ENCODE results near the gene FNIP2.

DNA sequence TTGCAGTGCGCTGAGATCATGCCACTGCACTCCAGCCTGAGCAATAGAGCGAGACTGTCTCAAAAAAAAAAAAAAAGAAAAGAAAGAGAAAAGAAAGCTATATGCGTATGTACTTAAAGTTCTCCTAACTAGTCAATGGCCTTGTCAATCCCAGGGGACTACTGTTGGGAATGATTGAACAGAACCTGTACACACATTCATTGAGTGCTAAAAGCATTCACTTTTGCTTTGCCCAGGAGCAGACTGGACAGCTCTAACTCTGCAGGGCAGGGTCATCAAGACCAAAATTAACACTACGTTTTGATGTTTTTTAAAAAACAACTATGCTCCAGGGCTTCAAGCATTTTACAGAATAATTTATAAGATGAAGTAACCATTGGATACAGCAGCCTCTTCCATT lies 106.2 kb downstream of the FNIP2 start:
- TF ChIP-seq, protein P1, sequence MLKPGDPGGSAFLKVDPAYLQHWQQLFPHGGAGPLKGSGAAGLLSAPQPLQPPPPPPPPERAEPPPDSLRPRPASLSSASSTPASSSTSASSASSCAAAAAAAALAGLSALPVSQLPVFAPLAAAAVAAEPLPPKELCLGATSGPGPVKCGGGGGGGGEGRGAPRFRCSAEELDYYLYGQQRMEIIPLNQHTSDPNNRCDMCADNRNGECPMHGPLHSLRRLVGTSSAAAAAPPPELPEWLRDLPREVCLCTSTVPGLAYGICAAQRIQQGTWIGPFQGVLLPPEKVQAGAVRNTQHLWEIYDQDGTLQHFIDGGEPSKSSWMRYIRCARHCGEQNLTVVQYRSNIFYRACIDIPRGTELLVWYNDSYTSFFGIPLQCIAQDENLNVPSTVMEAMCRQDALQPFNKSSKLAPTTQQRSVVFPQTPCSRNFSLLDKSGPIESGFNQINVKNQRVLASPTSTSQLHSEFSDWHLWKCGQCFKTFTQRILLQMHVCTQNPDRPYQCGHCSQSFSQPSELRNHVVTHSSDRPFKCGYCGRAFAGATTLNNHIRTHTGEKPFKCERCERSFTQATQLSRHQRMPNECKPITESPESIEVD (tag by site-specific recombination; IDR thresholded peaks at IDR 0.05), result no peak
- TF ChIP-seq ZNF274 (IDR thresholded peaks at IDR 0.05; ENCODE audit: low read length), result no peak
- no peak for TF ChIP-seq ZNF274 (tag by site-specific recombination; IDR thresholded peaks at IDR 0.05; ENCODE audit: borderline replicate concordance)
- TF ChIP-seq, protein P2, sequence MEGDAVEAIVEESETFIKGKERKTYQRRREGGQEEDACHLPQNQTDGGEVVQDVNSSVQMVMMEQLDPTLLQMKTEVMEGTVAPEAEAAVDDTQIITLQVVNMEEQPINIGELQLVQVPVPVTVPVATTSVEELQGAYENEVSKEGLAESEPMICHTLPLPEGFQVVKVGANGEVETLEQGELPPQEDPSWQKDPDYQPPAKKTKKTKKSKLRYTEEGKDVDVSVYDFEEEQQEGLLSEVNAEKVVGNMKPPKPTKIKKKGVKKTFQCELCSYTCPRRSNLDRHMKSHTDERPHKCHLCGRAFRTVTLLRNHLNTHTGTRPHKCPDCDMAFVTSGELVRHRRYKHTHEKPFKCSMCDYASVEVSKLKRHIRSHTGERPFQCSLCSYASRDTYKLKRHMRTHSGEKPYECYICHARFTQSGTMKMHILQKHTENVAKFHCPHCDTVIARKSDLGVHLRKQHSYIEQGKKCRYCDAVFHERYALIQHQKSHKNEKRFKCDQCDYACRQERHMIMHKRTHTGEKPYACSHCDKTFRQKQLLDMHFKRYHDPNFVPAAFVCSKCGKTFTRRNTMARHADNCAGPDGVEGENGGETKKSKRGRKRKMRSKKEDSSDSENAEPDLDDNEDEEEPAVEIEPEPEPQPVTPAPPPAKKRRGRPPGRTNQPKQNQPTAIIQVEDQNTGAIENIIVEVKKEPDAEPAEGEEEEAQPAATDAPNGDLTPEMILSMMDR (tag by site-specific recombination; IDR thresholded peaks at IDR 0.05), result no peak
- TF ChIP-seq, protein P3, sequence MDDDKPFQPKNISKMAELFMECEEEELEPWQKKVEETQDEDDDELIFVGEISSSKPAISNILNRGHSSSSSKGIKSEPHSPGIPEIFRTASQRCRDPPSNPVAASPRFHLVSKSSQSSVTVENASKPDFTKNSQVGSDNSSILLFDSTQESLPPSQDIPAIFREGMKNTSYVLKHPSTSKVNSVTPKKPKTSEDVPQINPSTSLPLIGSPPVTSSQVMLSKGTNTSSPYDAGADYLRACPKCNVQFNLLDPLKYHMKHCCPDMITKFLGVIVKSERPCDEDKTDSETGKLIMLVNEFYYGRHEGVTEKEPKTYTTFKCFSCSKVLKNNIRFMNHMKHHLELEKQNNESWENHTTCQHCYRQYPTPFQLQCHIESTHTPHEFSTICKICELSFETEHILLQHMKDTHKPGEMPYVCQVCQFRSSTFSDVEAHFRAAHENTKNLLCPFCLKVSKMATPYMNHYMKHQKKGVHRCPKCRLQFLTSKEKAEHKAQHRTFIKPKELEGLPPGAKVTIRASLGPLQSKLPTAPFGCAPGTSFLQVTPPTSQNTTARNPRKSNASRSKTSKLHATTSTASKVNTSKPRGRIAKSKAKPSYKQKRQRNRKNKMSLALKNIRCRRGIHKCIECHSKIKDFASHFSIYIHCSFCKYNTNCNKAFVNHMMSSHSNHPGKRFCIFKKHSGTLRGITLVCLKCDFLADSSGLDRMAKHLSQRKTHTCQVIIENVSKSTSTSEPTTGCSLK (tag by site-specific recombination; IDR thresholded peaks at IDR 0.05), result no peak
- TF ChIP-seq, protein P4, sequence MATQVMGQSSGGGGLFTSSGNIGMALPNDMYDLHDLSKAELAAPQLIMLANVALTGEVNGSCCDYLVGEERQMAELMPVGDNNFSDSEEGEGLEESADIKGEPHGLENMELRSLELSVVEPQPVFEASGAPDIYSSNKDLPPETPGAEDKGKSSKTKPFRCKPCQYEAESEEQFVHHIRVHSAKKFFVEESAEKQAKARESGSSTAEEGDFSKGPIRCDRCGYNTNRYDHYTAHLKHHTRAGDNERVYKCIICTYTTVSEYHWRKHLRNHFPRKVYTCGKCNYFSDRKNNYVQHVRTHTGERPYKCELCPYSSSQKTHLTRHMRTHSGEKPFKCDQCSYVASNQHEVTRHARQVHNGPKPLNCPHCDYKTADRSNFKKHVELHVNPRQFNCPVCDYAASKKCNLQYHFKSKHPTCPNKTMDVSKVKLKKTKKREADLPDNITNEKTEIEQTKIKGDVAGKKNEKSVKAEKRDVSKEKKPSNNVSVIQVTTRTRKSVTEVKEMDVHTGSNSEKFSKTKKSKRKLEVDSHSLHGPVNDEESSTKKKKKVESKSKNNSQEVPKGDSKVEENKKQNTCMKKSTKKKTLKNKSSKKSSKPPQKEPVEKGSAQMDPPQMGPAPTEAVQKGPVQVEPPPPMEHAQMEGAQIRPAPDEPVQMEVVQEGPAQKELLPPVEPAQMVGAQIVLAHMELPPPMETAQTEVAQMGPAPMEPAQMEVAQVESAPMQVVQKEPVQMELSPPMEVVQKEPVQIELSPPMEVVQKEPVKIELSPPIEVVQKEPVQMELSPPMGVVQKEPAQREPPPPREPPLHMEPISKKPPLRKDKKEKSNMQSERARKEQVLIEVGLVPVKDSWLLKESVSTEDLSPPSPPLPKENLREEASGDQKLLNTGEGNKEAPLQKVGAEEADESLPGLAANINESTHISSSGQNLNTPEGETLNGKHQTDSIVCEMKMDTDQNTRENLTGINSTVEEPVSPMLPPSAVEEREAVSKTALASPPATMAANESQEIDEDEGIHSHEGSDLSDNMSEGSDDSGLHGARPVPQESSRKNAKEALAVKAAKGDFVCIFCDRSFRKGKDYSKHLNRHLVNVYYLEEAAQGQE (tag by site-specific recombination; IDR thresholded peaks at IDR 0.05), result no peak
- TF ChIP-seq ZNF792 (tag by site-specific recombination; IDR thresholded peaks at IDR 0.05), result no peak
- TF ChIP-seq ZNF184 (tag by site-specific recombination; IDR thresholded peaks at IDR 0.05), result no peak
- no peak for TF ChIP-seq ZBTB21 (tag by site-specific recombination; IDR thresholded peaks at IDR 0.05)
- TF ChIP-seq, protein P5, sequence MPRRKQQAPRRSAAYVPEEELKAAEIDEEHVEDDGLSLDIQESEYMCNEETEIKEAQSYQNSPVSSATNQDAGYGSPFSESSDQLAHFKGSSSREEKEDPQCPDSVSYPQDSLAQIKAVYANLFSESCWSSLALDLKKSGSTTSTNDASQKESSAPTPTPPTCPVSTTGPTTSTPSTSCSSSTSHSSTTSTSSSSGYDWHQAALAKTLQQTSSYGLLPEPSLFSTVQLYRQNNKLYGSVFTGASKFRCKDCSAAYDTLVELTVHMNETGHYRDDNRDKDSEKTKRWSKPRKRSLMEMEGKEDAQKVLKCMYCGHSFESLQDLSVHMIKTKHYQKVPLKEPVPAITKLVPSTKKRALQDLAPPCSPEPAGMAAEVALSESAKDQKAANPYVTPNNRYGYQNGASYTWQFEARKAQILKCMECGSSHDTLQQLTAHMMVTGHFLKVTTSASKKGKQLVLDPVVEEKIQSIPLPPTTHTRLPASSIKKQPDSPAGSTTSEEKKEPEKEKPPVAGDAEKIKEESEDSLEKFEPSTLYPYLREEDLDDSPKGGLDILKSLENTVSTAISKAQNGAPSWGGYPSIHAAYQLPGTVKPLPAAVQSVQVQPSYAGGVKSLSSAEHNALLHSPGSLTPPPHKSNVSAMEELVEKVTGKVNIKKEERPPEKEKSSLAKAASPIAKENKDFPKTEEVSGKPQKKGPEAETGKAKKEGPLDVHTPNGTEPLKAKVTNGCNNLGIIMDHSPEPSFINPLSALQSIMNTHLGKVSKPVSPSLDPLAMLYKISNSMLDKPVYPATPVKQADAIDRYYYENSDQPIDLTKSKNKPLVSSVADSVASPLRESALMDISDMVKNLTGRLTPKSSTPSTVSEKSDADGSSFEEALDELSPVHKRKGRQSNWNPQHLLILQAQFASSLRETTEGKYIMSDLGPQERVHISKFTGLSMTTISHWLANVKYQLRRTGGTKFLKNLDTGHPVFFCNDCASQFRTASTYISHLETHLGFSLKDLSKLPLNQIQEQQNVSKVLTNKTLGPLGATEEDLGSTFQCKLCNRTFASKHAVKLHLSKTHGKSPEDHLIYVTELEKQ (tag by site-specific recombination; IDR thresholded peaks at IDR 0.05; ENCODE audit: borderline replicate concordance), result no peak
- no peak for TF ChIP-seq ZFP41 (tag by site-specific recombination; IDR thresholded peaks at IDR 0.05; ENCODE audit: borderline replicate concordance)
- no peak for TF ChIP-seq ZNF529 (tag by site-specific recombination; IDR thresholded peaks at IDR 0.05; ENCODE audit: insufficient replicate concordance)
- no peak for TF ChIP-seq BCL11A (tag by site-specific recombination; IDR thresholded peaks at IDR 0.05; ENCODE audit: low read depth)
- no peak for TF ChIP-seq ZNF223 (tag by site-specific recombination; IDR thresholded peaks at IDR 0.05)
- TF ChIP-seq ZNF530 (tag by site-specific recombination; IDR thresholded peaks at IDR 0.05; ENCODE audit: low read depth), result no peak
